Measurements from ENCODE around the gene NHS.

NHS gene

GRCh38 chrX:17520016-17520615 lies 145.1 kb downstream of the NHS start:
- no peak for TF ChIP-seq ZNF274 (IDR thresholded peaks at IDR 0.05; ENCODE audit: low read depth, low read length)
- no peak overlapping the region for H3K4me3 ChIP-seq (ENCODE audit: low read length)

DNA sequence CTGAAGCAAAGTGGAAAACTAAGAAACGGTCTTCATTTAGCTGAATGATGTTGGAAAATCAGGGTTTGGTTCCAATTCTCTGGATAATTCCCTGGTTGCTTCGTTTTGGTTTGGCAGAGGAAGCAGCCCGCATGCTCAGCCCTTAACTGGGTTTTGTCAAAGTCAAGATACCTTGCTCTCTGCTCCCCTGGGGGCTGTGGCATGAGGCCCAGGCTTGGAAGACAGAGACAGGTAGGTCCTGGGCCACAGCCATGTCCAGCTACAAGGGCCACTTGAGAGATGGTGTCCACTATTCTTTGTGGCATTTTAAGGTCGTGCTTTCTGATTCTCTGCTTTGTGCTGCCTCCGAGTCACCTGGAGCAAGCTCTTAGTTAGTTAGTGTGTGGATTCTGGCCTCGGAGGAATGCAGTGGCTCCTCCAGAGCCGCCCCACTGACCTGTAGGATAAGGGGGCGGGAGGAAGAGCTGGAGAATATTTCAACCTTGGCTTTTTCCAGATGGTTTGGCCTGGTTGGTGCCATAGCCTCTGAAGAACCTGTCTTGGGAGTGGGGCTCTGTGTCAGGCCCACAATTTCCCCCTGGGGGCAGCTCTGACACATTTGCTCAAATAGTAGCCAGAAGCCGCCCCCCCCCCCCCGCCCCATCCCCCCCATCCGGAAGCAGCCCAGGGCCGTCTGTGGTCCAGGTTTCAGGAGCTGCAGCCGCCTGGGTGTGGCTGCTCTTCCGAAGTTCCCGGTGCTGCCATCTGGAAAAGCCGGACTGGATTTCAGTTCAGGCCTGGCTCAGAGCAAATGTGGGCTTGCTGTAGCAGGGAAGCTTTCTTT lies 147.1 kb downstream of the NHS start:
- H3K4me3 ChIP-seq (ENCODE audit: low read length), result no peak overlapping the region
- TF ChIP-seq ZNF274 (IDR thresholded peaks at IDR 0.05; ENCODE audit: low read depth, low read length), result no peak

GRCh38 chrX:17525266-17525665 lies 150.3 kb downstream of the NHS start:
- H3K4me3 ChIP-seq (ENCODE audit: low read length), result no peak overlapping the region
- TF ChIP-seq ZNF274 (IDR thresholded peaks at IDR 0.05; ENCODE audit: low read depth, low read length), result no peak

GRCh38 chrX:17525762-17526555 lies 151.0 kb downstream of the NHS start:
- no peak overlapping the region for H3K4me3 ChIP-seq (ENCODE audit: low read length)
- no peak for TF ChIP-seq ZNF274 (IDR thresholded peaks at IDR 0.05; ENCODE audit: low read depth, low read length)

GRCh38 chrX:17527135-17527701 lies 152.2 kb downstream of the NHS start:
- H3K4me3 ChIP-seq (ENCODE audit: low read length), result no peak overlapping the region
- no peak for TF ChIP-seq ZNF274 (IDR thresholded peaks at IDR 0.05; ENCODE audit: low read depth, low read length)

- H3K4me3 ChIP-seq (ENCODE audit: low read length), result no peak overlapping the region
- no peak for TF ChIP-seq ZNF274 (IDR thresholded peaks at IDR 0.05; ENCODE audit: low read depth, low read length)
These were observed 152.9 kb downstream of the NHS start for GRCh38 chrX:17527922-17528321.

GRCh38 chrX:17529151-17529745 lies 154.2 kb downstream of the NHS start:
- TF ChIP-seq ZNF274 (IDR thresholded peaks at IDR 0.05; ENCODE audit: low read depth, low read length), result no peak
- no peak overlapping the region for H3K4me3 ChIP-seq (ENCODE audit: low read length)

GRCh38 chrX:17531500-17531899 lies 156.5 kb downstream of the NHS start:
- H3K4me3 ChIP-seq (ENCODE audit: low read length), result no peak overlapping the region
- TF ChIP-seq ZNF274 (IDR thresholded peaks at IDR 0.05; ENCODE audit: low read depth, low read length), result no peak

DNA sequence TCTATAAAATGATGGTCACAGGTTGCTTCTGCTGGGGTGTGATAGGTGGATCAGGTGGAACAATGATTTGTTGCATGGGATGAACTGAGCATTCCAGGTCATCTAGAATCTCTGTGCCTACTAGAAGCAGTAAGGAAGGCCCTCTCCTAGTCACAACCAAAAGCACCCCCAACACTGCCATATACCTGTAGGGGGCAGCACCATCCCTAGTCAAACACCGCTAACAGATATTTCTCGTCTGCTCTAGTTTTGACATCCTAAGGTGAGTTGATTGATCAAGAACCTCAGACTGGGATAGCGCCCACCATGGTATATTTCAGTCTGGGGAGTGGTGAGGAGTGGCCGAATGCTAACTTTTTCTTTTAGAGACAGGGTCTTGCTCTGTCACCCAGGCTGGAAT lies 160.2 kb downstream of the NHS start:
- H3K4me3 ChIP-seq (ENCODE audit: low read length), result no peak overlapping the region
- TF ChIP-seq ZNF274 (IDR thresholded peaks at IDR 0.05; ENCODE audit: low read depth, low read length), result no peak

DNA sequence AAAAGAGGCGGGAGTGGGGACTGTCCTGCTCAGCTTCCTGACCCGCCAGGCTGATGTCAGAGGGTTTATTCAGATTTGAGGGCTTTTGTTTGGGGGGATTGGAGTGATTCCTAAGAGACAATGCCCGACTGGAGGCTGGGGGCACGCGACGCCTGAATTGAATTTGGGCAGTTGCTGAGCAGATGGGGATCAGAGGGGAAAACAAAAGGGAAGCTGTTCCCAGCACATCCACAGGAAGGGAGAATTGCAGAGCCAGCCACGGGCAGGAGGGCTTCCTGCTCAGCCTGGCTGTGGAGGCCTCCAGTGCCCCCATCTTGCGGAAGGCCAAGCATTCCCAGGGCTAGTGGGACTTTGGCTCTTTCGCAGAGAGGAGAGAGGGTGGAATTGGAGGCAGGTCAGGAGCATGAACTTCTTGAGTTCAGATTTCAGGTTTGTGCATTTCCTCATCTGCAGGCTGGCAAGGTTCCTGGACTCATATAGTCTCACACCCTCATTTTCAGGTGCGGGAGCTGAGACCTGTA lies 162.8 kb downstream of the NHS start:
- no peak for TF ChIP-seq ZNF274 (IDR thresholded peaks at IDR 0.05; ENCODE audit: low read depth, low read length)

DNA sequence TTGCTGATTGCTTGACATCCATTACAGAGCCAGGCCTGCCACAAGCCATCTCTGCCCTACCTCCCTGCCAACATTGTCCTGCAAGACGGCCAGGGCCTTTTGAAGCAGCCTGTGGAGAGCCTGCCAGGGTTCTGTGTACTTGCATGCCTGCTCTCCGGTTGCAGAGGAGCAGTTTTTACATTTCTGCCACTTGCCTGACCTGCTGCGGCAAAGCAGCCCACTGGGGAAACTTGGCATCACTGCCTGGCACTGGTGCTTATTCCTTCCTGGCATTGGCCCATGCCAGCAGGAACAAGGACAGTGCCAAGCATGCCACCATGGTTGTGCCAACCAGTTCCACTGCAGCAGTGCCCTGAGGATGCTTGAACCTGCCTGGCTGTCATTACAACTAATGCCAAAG lies 167.1 kb downstream of the NHS start:
- TF ChIP-seq ZNF274 (IDR thresholded peaks at IDR 0.05; ENCODE audit: low read depth, low read length), result no peak
- H3K4me3 ChIP-seq (ENCODE audit: low read length), result no peak overlapping the region

More for the DNA sequence above, 162.8 kb downstream of the NHS start:
- no peak overlapping the region for H3K4me3 ChIP-seq (ENCODE audit: low read length)

GRCh38 chrX:17544821-17545220 lies 169.8 kb downstream of the NHS start:
- no peak overlapping the region for H3K4me3 ChIP-seq (ENCODE audit: low read length)

DNA sequence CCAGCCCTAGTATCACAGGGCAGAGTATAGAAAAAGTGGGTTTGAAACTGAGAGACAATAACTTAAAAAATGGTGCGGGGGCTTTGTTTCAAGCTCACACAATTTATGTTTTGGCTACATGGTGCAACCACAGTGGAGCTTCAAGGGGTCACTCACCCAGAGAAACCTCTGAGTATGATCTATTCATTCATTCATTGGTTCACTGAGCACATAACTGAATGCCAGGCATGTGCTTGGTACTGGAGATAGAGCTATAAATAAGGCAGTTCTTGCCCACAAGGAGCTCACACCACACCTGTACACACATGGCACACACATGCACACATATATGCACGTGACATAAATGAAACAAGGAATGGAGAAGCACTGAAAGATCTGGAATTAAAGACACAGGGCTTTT lies 171.4 kb downstream of the NHS start:
- no peak overlapping the region for H3K4me3 ChIP-seq (ENCODE audit: low read length)

More at GRCh38 chrX:17544821-17545220, 169.8 kb downstream of the NHS start:
- no peak for TF ChIP-seq ZNF274 (IDR thresholded peaks at IDR 0.05; ENCODE audit: low read depth, low read length)

DNA sequence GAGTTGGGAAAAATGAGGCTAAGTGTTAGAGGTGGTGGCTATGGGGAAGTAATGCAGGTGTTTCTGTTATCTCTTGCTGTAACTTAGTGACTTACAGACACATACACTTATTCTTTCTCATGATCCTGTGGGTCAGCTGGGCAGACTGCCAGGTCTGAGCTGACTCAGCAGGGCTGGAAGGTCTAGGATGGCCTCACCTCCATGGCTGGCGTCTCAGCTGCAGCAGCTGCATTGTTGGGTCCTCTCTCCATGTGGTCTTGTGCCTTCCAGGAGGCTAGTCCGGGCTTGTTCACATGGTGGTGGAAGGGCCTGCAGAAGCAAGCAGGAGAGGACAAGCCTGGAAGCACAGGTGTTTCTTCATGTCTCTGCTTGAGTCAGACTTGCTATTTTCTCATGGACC lies 172.7 kb downstream of the NHS start:
- no peak overlapping the region for H3K4me3 ChIP-seq (ENCODE audit: low read length)
- TF ChIP-seq ZNF274 (IDR thresholded peaks at IDR 0.05; ENCODE audit: low read depth, low read length), result no peak

More for the DNA sequence above, 171.4 kb downstream of the NHS start:
- TF ChIP-seq ZNF274 (IDR thresholded peaks at IDR 0.05; ENCODE audit: low read depth, low read length), result no peak
